Measurements from ENCODE around the gene COL15A1.
"Not testable (repeated sequence)": the region's sequence is repeated elsewhere in the genome, so short reads cannot be mapped to it uniquely, and the experiment has no call there.

Gene COL15A1

GRCh38 chr9:99000476-99001395 lies 57.0 kb downstream of the COL15A1 start:
- no peaks in the 10 kb centered on the region for H3K27me3 Mint-ChIP-seq
- DNase-seq: peak; percentile 28 to 54

GRCh38 chr9:99001892-99002291 lies 58.2 kb downstream of the COL15A1 start:
- DNase-seq (no peak), ATAC-seq (no peak)
- H3K27ac Mint-ChIP-seq: no peak overlapping the region
- H3K9me3 Mint-ChIP-seq: no peaks in the 10 kb centered on the region
- H3K4me1 Mint-ChIP-seq: peaks cover 26% of the 10 kb centered on the region
- H3K4me3 Mint-ChIP-seq: no peak overlapping the region
- H3K27me3 Mint-ChIP-seq: no peaks in the 10 kb centered on the region

More at GRCh38 chr9:99000476-99001395, 57.0 kb downstream of the COL15A1 start:
- Mint-ChIP-seq H3K27ac (no peak overlapping the region), H3K4me3 (no peak overlapping the region), H3K4me1 (peaks cover 26% of the 10 kb centered on the region), H3K9me3 (no peaks in the 10 kb centered on the region)
- peak; percentile 62 for ATAC-seq

GRCh38 chr9:99002706-99003105 lies 59.0 kb downstream of the COL15A1 start:
- Mint-ChIP-seq H3K4me3 (no peak overlapping the region), H3K9me3 (no peaks in the 10 kb centered on the region), H3K27ac (no peak overlapping the region), H3K27me3 (no peaks in the 10 kb centered on the region), H3K4me1 (peaks cover 26% of the 10 kb centered on the region)
- DNase-seq (no peak), ATAC-seq (no peak)

GRCh38 chr9:99003308-99003707 lies 59.6 kb downstream of the COL15A1 start:
- Mint-ChIP-seq H3K27ac (no peak overlapping the region), H3K9me3 (no peaks in the 10 kb centered on the region), H3K27me3 (no peaks in the 10 kb centered on the region), H3K4me3 (no peak overlapping the region), H3K4me1 (peaks cover 24% of the 10 kb centered on the region)
- DNase-seq (no peak), ATAC-seq (no peak)

GRCh38 chr9:99004115-99004514 lies 60.4 kb downstream of the COL15A1 start:
- no peak overlapping the region for H3K27ac Mint-ChIP-seq
- no peak overlapping the region for H3K4me3 Mint-ChIP-seq
- no peaks in the 10 kb centered on the region for H3K9me3 Mint-ChIP-seq
- no peak for DNase-seq
- no peaks in the 10 kb centered on the region for H3K27me3 Mint-ChIP-seq
- no peak for ATAC-seq
- H3K4me1 Mint-ChIP-seq: peaks cover 16% of the 10 kb centered on the region

- ATAC-seq: peak; percentile 54
- Mint-ChIP-seq H3K4me3 (no peak overlapping the region), H3K4me1 (peaks cover 15% of the 10 kb centered on the region), H3K27ac (peak overlapping the region in 1 of 2 donors; percentile 43), H3K27me3 (no peaks in the 10 kb centered on the region), H3K9me3 (peaks cover 1 to 2% of the 10 kb centered on the region in 2 donors)
- no peak for DNase-seq
Measured at GRCh38 chr9:99004717-99005460, 61.2 kb downstream of the COL15A1 start.

- H3K4me3 Mint-ChIP-seq: no peak overlapping the region
- H3K4me1 Mint-ChIP-seq: peaks cover 12% of the 10 kb centered on the region
- no peaks in the 10 kb centered on the region for H3K27me3 Mint-ChIP-seq
- peak overlapping the region; percentile 6 to 8 for H3K27ac Mint-ChIP-seq
- H3K9me3 Mint-ChIP-seq: peaks cover 8% of the 10 kb centered on the region in 2 donors
- no peak for DNase-seq
- ATAC-seq: no peak
Measured at GRCh38 chr9:99005651-99006050, 61.9 kb downstream of the COL15A1 start.

GRCh38 chr9:99006511-99006910 lies 62.8 kb downstream of the COL15A1 start:
- Mint-ChIP-seq H3K9me3 (peaks cover 8% of the 10 kb centered on the region in 2 donors), H3K4me1 (peaks cover 3% of the 10 kb centered on the region), H3K27me3 (no peaks in the 10 kb centered on the region), H3K27ac (no peak overlapping the region), H3K4me3 (no peak overlapping the region)
- DNase-seq: no peak
- no peak for ATAC-seq

GRCh38 chr9:99006979-99007378 lies 63.3 kb downstream of the COL15A1 start:
- no peaks in the 10 kb centered on the region for H3K27me3 Mint-ChIP-seq
- no peak overlapping the region for H3K4me3 Mint-ChIP-seq
- peaks cover 8% of the 10 kb centered on the region in 2 donors for H3K9me3 Mint-ChIP-seq
- no peaks in the 10 kb centered on the region for H3K4me1 Mint-ChIP-seq
- no peak for ATAC-seq
- DNase-seq: no peak
- H3K27ac Mint-ChIP-seq: no peak overlapping the region

- Mint-ChIP-seq H3K9me3 (peaks cover 8% of the 10 kb centered on the region in 2 donors), H3K4me3 (no peak overlapping the region), H3K27ac (no peak overlapping the region), H3K4me1 (peaks cover 3% of the 10 kb centered on the region), H3K27me3 (no peaks in the 10 kb centered on the region)
- ATAC-seq (no peak), DNase-seq (no peak)
Measured at GRCh38 chr9:99008203-99008602, 64.5 kb downstream of the COL15A1 start.

- Mint-ChIP-seq H3K4me1 (peaks cover 17% of the 10 kb centered on the region), H3K9me3 (peaks cover 8 to 12% of the 10 kb centered on the region in 2 donors)
- H3K27me3 Mint-ChIP-seq, H3K4me3 Mint-ChIP-seq, H3K27ac Mint-ChIP-seq, ATAC-seq, DNase-seq: not testable (repeated sequence)
Measured at GRCh38 chr9:99010393-99010792, 66.7 kb downstream of the COL15A1 start.

GRCh38 chr9:99011161-99011709 lies 67.5 kb downstream of the COL15A1 start:
- Mint-ChIP-seq H3K27me3 (no peaks in the 10 kb centered on the region), H3K27ac (no peak overlapping the region), H3K4me1 (peaks cover 17% of the 10 kb centered on the region), H3K9me3 (peaks cover 8 to 12% of the 10 kb centered on the region in 2 donors), H3K4me3 (no peak overlapping the region)
- no peak for ATAC-seq
- no peak for DNase-seq

GRCh38 chr9:99012957-99013512 lies 69.3 kb downstream of the COL15A1 start:
- H3K27ac Mint-ChIP-seq: peak overlapping the region in 1 of 2 donors; percentile 96
- peak in 1 of 2 donors; percentile 15 for DNase-seq
- peaks cover 17% of the 10 kb centered on the region for H3K4me1 Mint-ChIP-seq
- peaks cover 8 to 12% of the 10 kb centered on the region in 2 donors for H3K9me3 Mint-ChIP-seq
- H3K27me3 Mint-ChIP-seq: no peaks in the 10 kb centered on the region
- peak; percentile 71 for ATAC-seq
- peak overlapping the region; percentile 62 to 63 for H3K4me3 Mint-ChIP-seq

GRCh38 chr9:99013550-99013949 lies 69.8 kb downstream of the COL15A1 start:
- Mint-ChIP-seq H3K4me3 (peak overlapping the region; percentile 62 to 63), H3K27me3 (no peaks in the 10 kb centered on the region), H3K9me3 (peaks cover 8 to 12% of the 10 kb centered on the region in 2 donors), H3K4me1 (peaks cover 17% of the 10 kb centered on the region), H3K27ac (peak overlapping the region; percentile 84 to 96)
- ATAC-seq: peak; percentile 75
- peak; percentile 17 to 24 for DNase-seq

- DNase-seq: no peak
- Mint-ChIP-seq H3K27ac (peak overlapping the region in 1 of 2 donors; percentile 3), H3K9me3 (peaks cover under 1 to 5% of the 10 kb centered on the region in 2 donors)
Measured at GRCh38 chr9:99015448-99015847, 71.7 kb downstream of the COL15A1 start.

More at GRCh38 chr9:99015448-99015847, 71.7 kb downstream of the COL15A1 start:
- no peak for ATAC-seq
- Mint-ChIP-seq H3K4me3 (no peak overlapping the region), H3K4me1 (peaks cover 17% of the 10 kb centered on the region), H3K27me3 (no peaks in the 10 kb centered on the region)

All from stimulated activated naive CD8-positive, alpha-beta T cell treated with anti-CD3 and anti-CD28 coated beads, Interleukin-15, amount 100 ng/mL, for 72 hours (primary cell).